AG04450 (cell line): ENCODE data around the gene ZDHHC21. TPM values are rescaled to one million over a fixed set of nuclear protein-coding genes. Genes with fewer than 3 reads are reported as not detected.

Experiments used
- CTCF ChIA-PET: fragments of 300-600, 350-600 bp; formaldehyde crosslinking; extraction: SDS; loops from one replicate; lab custom pipeline; 2022; ENCODE audit warnings: antibody characterized with exemption, inconsistent platforms; lab: Charles Lee
- POLR2A ChIA-PET: fragments of 350-600 bp; formaldehyde crosslinking; extraction: SDS; loops from one replicate; lab custom pipeline; 2021; ENCODE audit warnings: antibody characterized with exemption, inconsistent platforms; lab: Yijun Ruan, JAX
- DNase-seq: peaks from one replicate; pipeline ENCODE4 v3.0.0-alpha.2; 2011; ENCODE audit warnings: low read depth, low spot score
- H3K27ac ChIP-seq: one replicate; pipeline ENCODE4 v1.5.1; 2012; ENCODE audit warnings: low read depth, low read length, control low read depth
- H3K27me3 ChIP-seq: one replicate; pipeline ENCODE4 v1.6.0; 2012; ENCODE audit warnings: low read length; ENCODE audit not compliant: control insufficient read depth, insufficient read depth
- H3K4me3 ChIP-seq: 2 replicates; pipeline ENCODE4 v1.5.1; 2011; ENCODE audit warnings: mild to moderate bottlenecking, low read depth, low read length, control low read depth
- H3K9me3 ChIP-seq: 2 replicates; pipeline ENCODE4 v1.5.1; 2012; ENCODE audit warnings: low read length; ENCODE audit not compliant: control insufficient read depth, insufficient read depth
- polyA plus RNA-seq: library from polyadenylated mRNA; depleted of rRNA; stranded (reverse); fragments of >200 nt; gene quantifications from 2 replicates; pipeline ENCODE4 v1.2.3, GENCODE V29; 2011
- TF ChIP-seq, protein P1 (sequence below): IDR thresholded peaks from 2 replicates; pipeline ENCODE4 v1.5.1; 2011; ENCODE audit warnings: low read depth, low read length, control low read depth, inconsistent platforms

ZDHHC21 gene
- polyA plus RNA-seq, 1 experiment = 6.6 TPM

DNA sequence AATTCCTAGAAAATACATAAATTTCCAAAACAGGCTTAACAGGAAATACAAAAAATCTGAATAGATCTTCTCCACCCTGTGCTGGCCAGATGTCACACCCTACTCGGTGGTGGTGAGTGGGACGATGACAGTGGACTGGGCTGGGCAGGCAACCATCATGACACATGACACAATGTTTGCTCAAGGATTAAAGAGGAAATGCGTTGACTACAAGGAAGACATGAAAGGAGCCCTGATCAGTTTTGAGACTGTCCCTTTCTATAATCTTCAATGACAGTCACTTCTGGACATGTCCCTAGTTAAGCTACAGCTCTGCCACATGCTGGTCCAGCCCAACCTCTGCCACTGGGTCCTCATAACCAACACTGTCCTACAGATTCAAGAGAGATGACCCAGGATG is 99.8 kb downstream of the ZDHHC21 start:
- H3K9me3 ChIP-seq = no peaks in the 10 kb centered on the region
- H3K27ac ChIP-seq = no peak overlapping the region
- H3K4me3 ChIP-seq = no peak overlapping the region
- TF ChIP-seq, protein P1, sequence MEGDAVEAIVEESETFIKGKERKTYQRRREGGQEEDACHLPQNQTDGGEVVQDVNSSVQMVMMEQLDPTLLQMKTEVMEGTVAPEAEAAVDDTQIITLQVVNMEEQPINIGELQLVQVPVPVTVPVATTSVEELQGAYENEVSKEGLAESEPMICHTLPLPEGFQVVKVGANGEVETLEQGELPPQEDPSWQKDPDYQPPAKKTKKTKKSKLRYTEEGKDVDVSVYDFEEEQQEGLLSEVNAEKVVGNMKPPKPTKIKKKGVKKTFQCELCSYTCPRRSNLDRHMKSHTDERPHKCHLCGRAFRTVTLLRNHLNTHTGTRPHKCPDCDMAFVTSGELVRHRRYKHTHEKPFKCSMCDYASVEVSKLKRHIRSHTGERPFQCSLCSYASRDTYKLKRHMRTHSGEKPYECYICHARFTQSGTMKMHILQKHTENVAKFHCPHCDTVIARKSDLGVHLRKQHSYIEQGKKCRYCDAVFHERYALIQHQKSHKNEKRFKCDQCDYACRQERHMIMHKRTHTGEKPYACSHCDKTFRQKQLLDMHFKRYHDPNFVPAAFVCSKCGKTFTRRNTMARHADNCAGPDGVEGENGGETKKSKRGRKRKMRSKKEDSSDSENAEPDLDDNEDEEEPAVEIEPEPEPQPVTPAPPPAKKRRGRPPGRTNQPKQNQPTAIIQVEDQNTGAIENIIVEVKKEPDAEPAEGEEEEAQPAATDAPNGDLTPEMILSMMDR = no peak
- CTCF ChIA-PET = no interaction called here
- POLR2A ChIA-PET = no interaction called here
- DNase-seq = no peak
- H3K27me3 ChIP-seq = no peaks in the 10 kb centered on the region

DNA sequence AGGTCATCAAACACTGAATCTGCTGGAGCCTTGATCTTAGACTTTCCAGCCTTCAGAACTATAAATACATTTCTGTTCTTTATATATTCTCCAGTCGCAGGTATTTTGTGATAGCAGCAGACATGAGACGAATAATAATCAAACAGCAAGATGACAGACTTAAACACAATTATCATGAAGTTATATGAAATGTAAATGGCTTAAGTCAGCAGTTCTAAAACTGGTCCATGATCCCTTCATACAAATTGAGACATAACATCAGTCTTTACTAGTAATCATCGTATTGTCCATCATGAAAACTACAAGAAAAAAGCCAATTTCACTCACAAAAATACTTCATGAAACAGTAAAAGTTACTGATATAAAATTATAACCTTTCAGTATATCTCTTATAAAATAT is 101.8 kb downstream of the ZDHHC21 start:
- Histone ChIP-seq H3K27me3 (no peaks in the 10 kb centered on the region), H3K9me3 (no peaks in the 10 kb centered on the region), H3K27ac (no peak overlapping the region), H3K4me3 (no peak overlapping the region)
- ChIA-PET POLR2A (no interaction called here), CTCF (no interaction called here)
- DNase-seq = no peak
- TF ChIP-seq, protein P1 = no peak

DNA sequence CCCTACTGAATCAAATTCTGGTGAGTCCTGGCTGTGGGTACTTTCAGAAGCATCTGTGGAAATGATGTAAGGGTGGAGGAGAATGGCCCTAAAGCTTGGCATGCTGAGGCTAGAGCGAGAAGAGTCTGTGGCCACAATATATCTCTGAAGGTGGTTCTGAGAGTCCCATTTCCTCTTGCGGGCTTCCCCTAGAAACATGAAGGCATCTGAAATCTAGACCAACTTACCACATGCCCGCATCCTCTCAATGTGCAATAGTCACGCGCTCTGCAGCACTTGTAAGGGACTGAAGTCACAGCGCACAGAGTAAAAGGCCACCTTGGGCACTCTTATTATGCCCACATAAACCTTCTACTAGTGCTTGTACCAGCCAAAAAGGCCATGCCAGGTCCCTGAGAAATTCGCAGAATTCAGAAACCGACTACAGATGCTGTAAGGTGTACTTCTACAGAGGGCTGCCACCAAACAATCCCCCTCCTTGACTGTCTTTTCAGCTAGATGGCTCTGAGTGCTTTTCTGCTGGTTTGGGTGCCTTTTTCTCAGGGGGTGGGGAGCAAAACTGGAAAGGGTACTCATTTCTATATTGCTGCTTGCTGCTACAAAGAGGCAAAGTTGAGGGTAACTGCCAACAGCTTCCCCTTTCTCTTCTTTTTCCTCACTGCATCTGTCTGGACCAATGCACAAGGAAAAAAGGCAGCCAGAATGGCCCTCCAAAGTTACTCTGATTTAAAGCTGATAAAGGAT is 107.3 kb downstream of the ZDHHC21 start:
- no peak for DNase-seq
- H3K4me3 ChIP-seq = no peak overlapping the region
- H3K27ac ChIP-seq = no peak overlapping the region
- ChIA-PET CTCF (interaction anchor here (0.6 kb wide), 1 partner anchor 76 kb away, joined by 3 read pairs; no protein-coding TSS in a partner anchor), POLR2A (no interaction called here)
- peaks cover 2% of the 10 kb centered on the region for H3K27me3 ChIP-seq
- TF ChIP-seq, protein P1 = no peak
- no peaks in the 10 kb centered on the region for H3K9me3 ChIP-seq

DNA sequence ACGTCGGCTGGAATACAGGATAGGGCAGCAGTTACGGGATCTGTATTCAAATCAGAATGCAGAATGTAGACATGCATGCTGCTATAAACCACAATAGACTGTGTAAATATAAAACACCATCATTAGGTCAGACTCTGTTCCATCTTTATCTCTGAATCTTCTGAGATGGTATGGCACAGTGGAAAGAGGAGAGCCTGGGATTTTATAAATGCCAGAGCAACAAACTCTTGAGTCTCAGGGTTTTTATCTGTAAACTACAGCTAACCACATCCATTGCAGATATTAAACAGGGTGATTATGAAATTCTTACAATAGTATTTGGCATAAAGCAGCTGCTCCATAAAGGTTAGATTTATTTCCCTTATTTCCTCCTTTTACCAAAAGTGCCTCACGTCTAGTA is 108.7 kb downstream of the ZDHHC21 start:
- no peak for DNase-seq
- CTCF ChIA-PET = no interaction called here
- no peak overlapping the region for H3K27ac ChIP-seq
- no peaks in the 10 kb centered on the region for H3K9me3 ChIP-seq
- POLR2A ChIA-PET = no interaction called here
- peaks cover 2% of the 10 kb centered on the region for H3K27me3 ChIP-seq
- TF ChIP-seq, protein P1 = no peak
- H3K4me3 ChIP-seq = no peak overlapping the region

DNA sequence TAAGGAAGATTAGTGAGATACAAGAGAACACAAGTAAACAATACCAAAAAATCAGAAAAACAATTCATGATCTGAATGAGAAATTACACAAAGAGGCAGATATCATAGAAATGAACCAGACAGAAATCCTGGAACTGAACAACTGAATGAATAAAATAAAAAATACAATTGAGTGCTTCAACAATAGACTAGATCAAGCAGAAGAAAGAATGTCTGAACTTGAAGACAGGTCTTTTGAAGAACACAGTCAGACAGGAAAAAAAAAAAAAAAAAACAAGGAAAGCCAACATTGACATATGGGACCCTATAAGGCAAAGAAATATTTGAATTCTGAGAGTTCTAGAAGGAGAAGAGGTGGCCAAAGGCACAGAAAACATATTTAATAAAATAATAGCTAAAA is 115.2 kb downstream of the ZDHHC21 start:
- TF ChIP-seq, protein P1 = no peak
- Histone ChIP-seq H3K4me3 (no peak overlapping the region), H3K9me3 (no peaks in the 10 kb centered on the region), H3K27me3 (peaks cover 2% of the 10 kb centered on the region), H3K27ac (no peak overlapping the region)
- ChIA-PET CTCF (no interaction called here), POLR2A (no interaction called here)
- DNase-seq = no peak
